HepG2 (cell line): ENCODE results near the gene SHISA5. TPM values are rescaled to one million over a fixed set of nuclear protein-coding genes. Genes with fewer than 3 reads are reported as not detected.

ENCODE experiments used
- ADNP ChIP-seq: sonication (generic); formaldehyde crosslinking; IDR thresholded peaks from 2 replicates; pipeline ENCODE4 v1.4.0; 2020; ENCODE audit warnings: missing genetic modification reagents
- AGO2 ChIP-seq: fragments of 200-400 bp; formaldehyde crosslinking; optimal IDR thresholded peaks from 2 replicates; pipeline ENCODE3; 2017; ENCODE audit warnings: mild to moderate bottlenecking, low read depth, low read length, moderate library complexity
- ATF1 ChIP-seq: IDR thresholded peaks from 2 replicates; pipeline ENCODE4 v1.6.1; 2016; ENCODE audit warnings: mild to moderate bottlenecking, control low read depth
- BRD4 ChIP-seq: sonication (generic); formaldehyde crosslinking; IDR thresholded peaks from 2 replicates; pipeline ENCODE4 v1.4.0; 2020; ENCODE audit warnings: missing genetic modification reagents
- ISL2 ChIP-seq: sonication (generic); formaldehyde crosslinking; IDR thresholded peaks from 2 replicates; pipeline ENCODE4 v1.5.0; 2020; ENCODE audit warnings: missing genetic modification reagents
- MLLT10 ChIP-seq: sonication (generic); formaldehyde crosslinking; IDR thresholded peaks from 2 replicates; pipeline ENCODE4 v1.4.0; 2020; ENCODE audit warnings: missing genetic modification reagents
- NR2C2 ChIP-seq: sonication (generic); formaldehyde crosslinking; IDR thresholded peaks from 2 replicates; pipeline ENCODE4 v1.4.0; 2020; ENCODE audit warnings: missing genetic modification reagents, mild to moderate bottlenecking, moderate library complexity, borderline replicate concordance
- POLR2AphosphoS5 ChIP-seq: IDR thresholded peaks from 2 replicates; pipeline ENCODE4 v1.6.1; 2012; ENCODE audit warnings: low read depth, low read length
- SMAD3 ChIP-seq: sonication (generic); formaldehyde crosslinking; IDR thresholded peaks from 2 replicates; pipeline ENCODE4 v1.4.0; 2020; ENCODE audit warnings: missing genetic modification reagents
- SOX5 ChIP-seq: IDR thresholded peaks from 2 replicates; pipeline ENCODE4 v1.6.1; 2016; ENCODE audit warnings: borderline replicate concordance
- SYNCRIP ChIP-seq: fragments of 200-400 bp; formaldehyde crosslinking; IDR thresholded peaks from 2 replicates; pipeline ENCODE4 v1.6.1; 2018; ENCODE audit warnings: mild to moderate bottlenecking, low read depth, low read length; ENCODE audit not compliant: insufficient read depth
- TBL1XR1 ChIP-seq: fragments of 150-350 bp; IDR thresholded peaks from 2 replicates; pipeline ENCODE4 v1.6.1; 2014; ENCODE audit warnings: borderline replicate concordance, low read length; ENCODE audit not compliant: partially characterized antibody
- TERF1 ChIP-seq: sonication (generic); formaldehyde crosslinking; IDR thresholded peaks from 2 replicates; pipeline ENCODE4 v1.8.0; 2022; ENCODE audit warnings: mild to moderate bottlenecking, missing genetic modification reagents, moderate library complexity
- TMF1 ChIP-seq: sonication (generic); formaldehyde crosslinking; IDR thresholded peaks from 2 replicates; pipeline ENCODE4 v1.8.1; 2022; ENCODE audit warnings: low read depth, missing genetic modification reagents
- ZMAT5 ChIP-seq: sonication (generic); formaldehyde crosslinking; IDR thresholded peaks from 2 replicates; pipeline ENCODE4 v1.5.0; 2020; ENCODE audit warnings: mild to moderate bottlenecking, low read depth, missing genetic modification reagents, borderline replicate concordance
- ZNF121 ChIP-seq: sonication (generic); formaldehyde crosslinking; IDR thresholded peaks from 2 replicates; pipeline ENCODE4 v1.5.0; 2020; ENCODE audit warnings: mild to moderate bottlenecking, missing genetic modification reagents
- ZNF292 ChIP-seq: sonication (generic); formaldehyde crosslinking; IDR thresholded peaks from 2 replicates; pipeline ENCODE4 v1.8.1; 2022; ENCODE audit warnings: mild to moderate bottlenecking, low read depth, missing genetic modification reagents, borderline replicate concordance
- ZNF337 ChIP-seq: sonication (generic); formaldehyde crosslinking; IDR thresholded peaks from 2 replicates; pipeline ENCODE4 v1.5.1; 2020; ENCODE audit warnings: missing genetic modification reagents, low read depth, mild to moderate bottlenecking, borderline replicate concordance
- ZNF34 ChIP-seq: sonication (generic); formaldehyde crosslinking; IDR thresholded peaks from 2 replicates; pipeline ENCODE4 v1.4.0; 2020; ENCODE audit warnings: mild to moderate bottlenecking, missing genetic modification reagents, borderline replicate concordance
- ZNF556 ChIP-seq: sonication (generic); formaldehyde crosslinking; IDR thresholded peaks from 2 replicates; pipeline ENCODE4 v1.4.0; 2020; ENCODE audit warnings: mild to moderate bottlenecking, missing genetic modification reagents, borderline replicate concordance
- ZNF567 ChIP-seq: sonication (generic); formaldehyde crosslinking; IDR thresholded peaks from 2 replicates; pipeline ENCODE4 v1.8.1; 2023; ENCODE audit warnings: mild to moderate bottlenecking, missing genetic modification reagents, borderline replicate concordance
- ZNF720 ChIP-seq: sonication (generic); formaldehyde crosslinking; IDR thresholded peaks from 2 replicates; pipeline ENCODE4 v1.4.0; 2020; ENCODE audit warnings: missing genetic modification reagents
- ZSCAN29 ChIP-seq: sonication (generic); formaldehyde crosslinking; conservative IDR thresholded peaks from 2 replicates; pipeline ENCODE4 v1.4.0; 2020; ENCODE audit warnings: mild to moderate bottlenecking, missing genetic modification reagents
- polyA plus RNA-seq, 8 experiments: library from polyadenylated mRNA; depleted of rRNA in 3 of 8; stranded (reverse) in 7 of 8; unstranded in 1 of 8; fragments of >200 nt; fragmentation: Illumina TruSeq in 4 of 8; extraction: Trizol in 4 of 8; gene quantifications; 2 replicates each; pipeline versions ENCODE4 v1.2.1 to v1.2.3, GENCODE V29; 2011 to 2016; ENCODE audit warnings: low read depth in 4 of 8, missing spikeins in 1 of 8, mixed read lengths in 1 of 8; ENCODE audit not compliant: insufficient read depth in 1 of 8
- total RNA-seq, 5 experiments: library from RNA; depleted of rRNA; stranded (reverse); fragments of >200 nt; fragmentation: Illumina TruSeq; extraction: Trizol; gene quantifications; 2 replicates each; pipeline ENCODE4 v1.2.3, GENCODE V29; 2016; ENCODE audit warnings: low read depth in 1 of 5
- TF ChIP-seq, protein P1 (sequence below): sonication (generic); formaldehyde crosslinking; IDR thresholded peaks from 2 replicates; pipeline ENCODE4 v1.9.0; 2021; ENCODE audit warnings: missing genetic modification reagents, mild to moderate bottlenecking, borderline replicate concordance

SHISA5 gene
- total and polyA plus RNA-seq, 2 of the 13 experiments (the other 11 are each of a cell fraction or from before 2014, with no cell fraction given), result 75.8 to 91.4 TPM

GRCh38 chr3:48465531-48466378, 38.2 kb downstream of the SHISA5 start (continued):
- no peak for TF ChIP-seq POLR2AphosphoS5
- no peak for TF ChIP-seq ZNF121 (CRISPR knock-in tag)
- TF ChIP-seq ZNF34, result peak; percentile 44; the same call in 1 of the 2 replicates
- TF ChIP-seq ZNF720 (CRISPR knock-in tag), result no peak
- TF ChIP-seq MLLT10 (CRISPR knock-in tag), result no peak
- TF ChIP-seq ISL2 (CRISPR knock-in tag), result no peak; the same call in 1 of the 2 replicates
- TF ChIP-seq ADNP (CRISPR knock-in tag), result no peak
- no peak for TF ChIP-seq ZNF292
- no peak for TF ChIP-seq TMF1 (CRISPR knock-in tag)
- TF ChIP-seq ZNF556 (CRISPR knock-in tag), result peak; percentile 21; the same call in 1 of the 2 replicates
- no peak for TF ChIP-seq BRD4
- TF ChIP-seq ZSCAN29, result peak; percentile 74; the same call in 1 of the 2 replicates
- TF ChIP-seq SOX5 (CRISPR knock-in tag), result peak; percentile 34; the same call in 1 of the 2 replicates
- TF ChIP-seq SMAD3 (CRISPR knock-in tag), result 0 out of 2 replicates have a peak, but pooled peaks have one; percentile 26
- TF ChIP-seq NR2C2 (CRISPR knock-in tag), result no peak; the same call in 1 of the 2 replicates
- no peak for TF ChIP-seq TERF1 (CRISPR knock-in tag)
- TF ChIP-seq SYNCRIP, result no peak
- TF ChIP-seq AGO2, result peak; percentile 49
- TF ChIP-seq ZNF337 (CRISPR knock-in tag), result no peak
- 0 out of 2 replicates have a peak, but pooled peaks have one; percentile 70 for TF ChIP-seq ZNF567 (CRISPR knock-in tag)
- no peak for TF ChIP-seq ZMAT5 (CRISPR knock-in tag)
- no peak for TF ChIP-seq ATF1 (CRISPR knock-in tag)
- peak; percentile 10 for TF ChIP-seq TBL1XR1
- TF ChIP-seq, protein P1, sequence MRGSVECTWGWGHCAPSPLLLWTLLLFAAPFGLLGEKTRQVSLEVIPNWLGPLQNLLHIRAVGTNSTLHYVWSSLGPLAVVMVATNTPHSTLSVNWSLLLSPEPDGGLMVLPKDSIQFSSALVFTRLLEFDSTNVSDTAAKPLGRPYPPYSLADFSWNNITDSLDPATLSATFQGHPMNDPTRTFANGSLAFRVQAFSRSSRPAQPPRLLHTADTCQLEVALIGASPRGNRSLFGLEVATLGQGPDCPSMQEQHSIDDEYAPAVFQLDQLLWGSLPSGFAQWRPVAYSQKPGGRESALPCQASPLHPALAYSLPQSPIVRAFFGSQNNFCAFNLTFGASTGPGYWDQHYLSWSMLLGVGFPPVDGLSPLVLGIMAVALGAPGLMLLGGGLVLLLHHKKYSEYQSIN (CRISPR knock-in tag), result no peak
